SU-DHL-6 (cell line): ENCODE measurements around the gene SAMD4B.
A peak's percentile ranks its signal among the peaks of the same experiment; 100 is the strongest.

Source experiments
- H2AFZ ChIP-seq: fragments of 200-600 bp; sonication (generic); 2 replicates; pipeline ENCODE4 v1.6.1; 2014; ENCODE audit warnings: low read depth, mild to moderate bottlenecking, moderate library complexity, mixed read lengths, antibody characterized with exemption, low read length; ENCODE audit not compliant: severe bottlenecking
- H3F3A ChIP-seq: fragments of 200-600 bp; shearing (Covaris generic); 2 replicates; pipeline ENCODE4 v1.6.0; 2016; ENCODE audit warnings: antibody characterized with exemption, mild to moderate bottlenecking; ENCODE audit not compliant: insufficient read depth
- H3K27ac ChIP-seq: fragments of 200-600 bp; sonication (generic); 2 replicates; pipeline ENCODE4 v1.5.1; 2016; ENCODE audit warnings: low read depth, mild to moderate bottlenecking, low read length, moderate library complexity, mixed read lengths
- H3K27me3 ChIP-seq: fragments of 200-600 bp; sonication (generic), shearing (Covaris generic); 2 replicates; pipeline ENCODE4 v1.6.0; 2014; ENCODE audit warnings: mild to moderate bottlenecking, low read length
- H3K36me3 ChIP-seq: fragments of 200-600 bp; sonication (generic); 2 replicates; pipeline ENCODE4 v1.6.1; 2014; ENCODE audit warnings: mild to moderate bottlenecking, low read length, mixed read lengths
- H3K4me2 ChIP-seq: fragments of 300-600, 200-600 bp; shearing (Covaris generic), sonication (generic); 2 replicates; pipeline ENCODE4 v1.6.0; 2014; ENCODE audit warnings: low read length, low read depth, mild to moderate bottlenecking; ENCODE audit not compliant: poor library complexity, severe bottlenecking
- H3K4me3 ChIP-seq: fragments of 200-600 bp; sonication (generic); 2 replicates; pipeline ENCODE4 v1.5.1; 2014; ENCODE audit warnings: antibody characterized with exemption, low read length, mild to moderate bottlenecking, mixed read lengths; ENCODE audit not compliant: insufficient read depth, poor library complexity, severe bottlenecking
- H3K79me2 ChIP-seq: fragments of 200-600 bp; sonication (generic); 2 replicates; pipeline ENCODE4 v1.6.1; 2014; ENCODE audit warnings: mild to moderate bottlenecking, low read length, moderate library complexity; ENCODE audit not compliant: insufficient read depth
- H3K9ac ChIP-seq: fragments of 200-600 bp; sonication (generic); 2 replicates; pipeline ENCODE4 v1.7.0; 2014; ENCODE audit warnings: mild to moderate bottlenecking, low read length
- H3K9me2 ChIP-seq: fragments of 200-600 bp; sonication (generic); replicated peaks from 2 replicates; pipeline ENCODE4 v1.6.1; 2014; ENCODE audit warnings: low read length; ENCODE audit not compliant: insufficient read depth
- H3K9me3 ChIP-seq: fragments of 200-600 bp; sonication (generic); 2 replicates; pipeline ENCODE4 v1.6.1; 2014; ENCODE audit warnings: low read length, mixed read lengths; ENCODE audit not compliant: insufficient read depth
- H4K20me1 ChIP-seq: fragments of 200-600 bp; sonication (generic); 2 replicates; pipeline ENCODE4 v1.6.1; 2014; ENCODE audit warnings: low read depth, mild to moderate bottlenecking, antibody characterized with exemption, low read length, moderate library complexity, mixed read lengths
- CTCF ChIP-seq: fragments of 200-600 bp; sonication (generic); IDR thresholded peaks from one replicate; pipeline ENCODE4 v1.5.1; 2017; ENCODE audit warnings: antibody characterized with exemption, mild to moderate bottlenecking, low read length, moderate library complexity; ENCODE audit not compliant: insufficient read depth, poor library complexity, severe bottlenecking
- EZH2phosphoT487 ChIP-seq: fragments of 200-600 bp; sonication (generic), shearing (Covaris generic); conservative IDR thresholded peaks from 2 replicates; pipeline ENCODE4 v1.6.1; 2018; ENCODE audit warnings: mild to moderate bottlenecking, antibody characterized with exemption, low read length, moderate library complexity, mixed read lengths

Gene SAMD4B

GRCh38 chr19:39428283-39429112, 86.3 kb downstream of the SAMD4B start:
- Histone ChIP-seq H3K9me3 (no peaks in the 10 kb centered on the region), H3K79me2 (peaks cover 4% of the 10 kb centered on the region), H3K9ac (no peak overlapping the region), H3K27ac (no peak overlapping the region), H3K9me2 (no peaks in the 10 kb centered on the region), H3F3A (peaks cover 43% of the 10 kb centered on the region), H3K4me3 (no peak overlapping the region), H4K20me1 (peaks cover 3% of the 10 kb centered on the region; the same call in 1 of the 2 replicates), H3K27me3 (no peaks in the 10 kb centered on the region), H2AFZ (no peak overlapping the region), H3K36me3 (peaks cover 12% of the 10 kb centered on the region), H3K4me2 (no peak overlapping the region)
- TF ChIP-seq CTCF (no peak), EZH2phosphoT487 (no peak)

DNA sequence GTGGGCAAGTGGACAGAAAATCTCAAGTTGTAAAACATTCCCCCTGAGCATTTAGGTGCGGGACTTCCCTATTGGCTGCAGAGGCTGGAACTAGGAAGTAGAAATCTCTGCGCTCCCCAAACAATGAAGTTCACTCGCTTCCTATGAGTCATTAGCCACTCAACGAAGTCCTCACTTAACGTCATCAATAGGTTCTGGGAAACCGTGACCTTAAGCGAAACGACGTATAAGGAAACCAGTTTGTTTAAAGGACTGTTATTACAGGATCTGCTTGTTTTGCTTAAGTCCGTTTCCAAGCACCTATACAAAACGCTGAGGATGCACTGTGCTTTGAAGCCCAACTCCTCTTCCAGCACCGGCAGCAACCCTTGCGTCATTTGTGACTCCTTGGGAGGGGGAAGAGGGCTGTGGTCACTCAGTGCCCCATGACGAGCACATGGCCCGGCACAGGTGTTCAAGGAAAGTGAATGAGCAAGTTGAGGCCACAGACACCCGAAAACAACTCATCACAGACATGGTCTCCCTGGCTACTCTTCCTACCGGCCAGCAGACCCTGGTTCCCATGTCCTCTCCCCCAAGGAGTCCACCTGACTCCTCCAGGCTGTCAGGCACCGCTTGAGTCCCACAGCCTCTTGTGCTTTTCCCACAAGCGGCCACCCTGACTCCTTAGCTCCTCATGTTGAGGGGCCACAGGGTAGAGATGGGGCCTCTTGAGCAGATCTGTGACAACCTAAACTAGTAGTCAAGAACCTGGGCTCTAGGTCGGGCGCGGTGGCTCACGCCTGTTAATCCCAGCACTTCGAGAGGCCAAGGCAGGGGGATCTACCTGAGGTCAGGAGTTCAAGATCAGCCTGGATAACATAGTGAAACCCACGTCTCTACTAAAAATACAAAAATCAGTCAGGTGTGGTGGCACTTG, 88.7 kb downstream of the SAMD4B start:
- peaks cover 55% of the 10 kb centered on the region for H3F3A ChIP-seq
- no peak overlapping the region for H3K4me3 ChIP-seq

DNA sequence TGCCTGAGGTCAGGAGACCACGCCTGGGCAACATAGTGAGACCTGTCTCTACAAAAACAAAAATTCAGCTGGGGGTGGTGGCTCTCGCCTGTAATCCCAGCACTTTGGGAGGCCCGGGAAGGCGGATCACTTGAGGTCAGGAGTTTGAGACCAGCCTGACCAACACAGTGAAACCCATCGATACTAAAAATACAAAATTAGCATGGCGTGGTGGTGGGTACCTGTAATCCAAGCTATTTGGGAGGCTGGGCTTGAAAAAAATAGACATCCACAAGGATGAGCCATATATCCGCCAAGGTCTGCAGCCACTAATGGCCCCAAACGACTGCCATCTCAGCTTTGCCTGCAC, 90.4 kb downstream of the SAMD4B start:
- Histone ChIP-seq H3K9me2 (no peaks in the 10 kb centered on the region), H3F3A (peaks cover 46% of the 10 kb centered on the region), H3K27ac (no peak overlapping the region), H3K36me3 (peaks cover 25% of the 10 kb centered on the region), H3K4me3 (no peak overlapping the region), H2AFZ (no peak overlapping the region), H3K4me2 (no peak overlapping the region), H3K79me2 (peaks cover 26% of the 10 kb centered on the region), H3K9ac (no peak overlapping the region), H3K27me3 (no peaks in the 10 kb centered on the region), H3K9me3 (no peaks in the 10 kb centered on the region), H4K20me1 (peaks cover 16% of the 10 kb centered on the region)
- TF ChIP-seq CTCF, result no peak
- no peak for TF ChIP-seq EZH2phosphoT487

More for the DNA sequence above, 88.7 kb downstream of the SAMD4B start:
- no peaks in the 10 kb centered on the region for H3K27me3 ChIP-seq
- H3K9me3 ChIP-seq, result no peaks in the 10 kb centered on the region
- H3K36me3 ChIP-seq, result peaks cover 25% of the 10 kb centered on the region
- H2AFZ ChIP-seq, result no peak overlapping the region
- TF ChIP-seq CTCF (no peak), EZH2phosphoT487 (no peak)
- H3K27ac ChIP-seq, result 0 out of 2 replicates have a peak overlapping the region, but pooled peaks have one; percentile 26
- H3K79me2 ChIP-seq, result peaks cover 26% of the 10 kb centered on the region
- no peak overlapping the region for H3K9ac ChIP-seq
- no peak overlapping the region for H3K4me2 ChIP-seq
- no peaks in the 10 kb centered on the region for H3K9me2 ChIP-seq
- H4K20me1 ChIP-seq, result peaks cover 16% of the 10 kb centered on the region
